ENCODE results near the gene CPNE7.

The CPNE7 gene

DNA sequence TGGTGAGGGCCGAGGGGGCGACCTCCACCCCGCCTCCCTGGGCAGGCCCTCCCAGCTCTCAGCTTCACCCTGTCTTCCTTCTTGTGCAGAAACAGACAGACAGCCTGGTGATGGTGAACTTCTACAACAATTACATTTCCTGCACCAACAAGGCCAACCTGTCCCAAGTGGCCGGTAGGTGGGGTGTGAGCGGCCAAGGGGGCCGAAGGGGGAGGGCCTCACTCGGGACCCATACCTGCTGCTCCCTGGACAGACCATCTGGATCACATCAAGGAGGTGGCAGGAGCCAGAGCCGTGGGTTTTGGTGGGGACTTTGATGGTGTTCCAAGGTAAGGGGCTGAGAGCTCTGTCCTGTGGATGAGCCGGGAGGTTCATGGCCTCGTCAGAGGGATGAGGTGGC, 61.8 kb downstream of the CPNE7 start:
- no peak for DNase-seq (ENCODE audit: low spot score)
- no peak for TF ChIP-seq CTCF (IDR thresholded peaks at IDR 0.05; ENCODE audit: extremely low read depth, missing control alignments)

GRCh38 chr16:89638455-89638854, 62.9 kb downstream of the CPNE7 start:
- TF ChIP-seq CTCF (IDR thresholded peaks at IDR 0.05; ENCODE audit: extremely low read depth, missing control alignments), result no peak
- no peak for DNase-seq (ENCODE audit: low spot score)

DNA sequence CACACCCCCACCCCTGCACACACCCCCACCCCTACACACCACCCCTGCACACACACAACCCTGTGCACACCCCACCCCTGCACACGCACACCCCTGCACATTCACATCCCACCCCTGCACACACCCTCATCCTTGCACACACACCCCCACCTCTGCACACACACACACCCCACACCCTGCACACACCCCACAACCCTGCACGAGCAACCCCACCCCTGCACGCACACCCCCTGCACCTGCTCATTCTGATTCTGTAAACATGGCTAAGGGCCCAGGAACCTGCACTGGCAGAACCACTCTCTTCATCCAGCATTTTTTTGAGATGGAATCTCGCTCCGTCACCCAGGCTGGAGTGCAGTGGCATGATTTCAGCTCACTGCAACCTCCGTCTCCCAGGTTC, 63.8 kb downstream of the CPNE7 start:
- no peak for TF ChIP-seq CTCF (IDR thresholded peaks at IDR 0.05; ENCODE audit: extremely low read depth, missing control alignments)
- DNase-seq (ENCODE audit: low spot score), result no peak

DNA sequence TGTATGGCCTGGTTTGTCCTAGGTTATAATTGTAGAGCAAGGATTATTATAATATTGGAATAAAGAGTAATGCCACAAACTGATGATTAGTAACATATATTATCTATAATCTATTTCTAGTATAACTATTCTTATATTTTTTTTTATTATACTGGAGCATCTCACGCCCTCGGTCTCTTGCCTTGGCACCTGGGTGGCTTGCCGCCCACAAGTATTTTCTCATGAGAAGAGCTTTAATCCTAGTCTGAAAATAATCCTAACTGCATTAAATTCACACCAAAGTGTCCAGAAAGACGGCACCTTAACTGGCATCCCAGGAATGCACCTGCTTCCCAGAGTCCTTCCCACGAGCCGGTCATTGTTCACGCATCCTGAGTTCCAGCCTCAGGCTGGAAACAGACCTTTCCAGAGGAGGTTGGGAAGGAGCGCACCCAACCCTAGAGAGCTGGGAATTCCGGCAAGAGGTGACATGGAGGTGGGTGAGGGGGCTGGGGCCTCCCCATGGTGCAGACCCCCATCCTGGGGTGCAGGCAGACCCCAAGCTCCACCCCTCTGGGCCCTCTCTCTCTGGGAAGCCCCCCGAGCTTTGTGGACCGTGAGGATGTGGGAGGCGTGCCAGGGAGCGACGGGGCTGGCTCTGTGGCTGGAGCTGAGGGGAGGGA, 66.0 kb downstream of the CPNE7 start:
- TF ChIP-seq CTCF (IDR thresholded peaks at IDR 0.05; ENCODE audit: extremely low read depth, missing control alignments), result no peak
- DNase-seq (ENCODE audit: low spot score), result no peak

GRCh38 chr16:89642574-89642973, 67.0 kb downstream of the CPNE7 start:
- no peak for DNase-seq (ENCODE audit: low spot score)
- no peak for TF ChIP-seq CTCF (IDR thresholded peaks at IDR 0.05; ENCODE audit: extremely low read depth, missing control alignments)

DNA sequence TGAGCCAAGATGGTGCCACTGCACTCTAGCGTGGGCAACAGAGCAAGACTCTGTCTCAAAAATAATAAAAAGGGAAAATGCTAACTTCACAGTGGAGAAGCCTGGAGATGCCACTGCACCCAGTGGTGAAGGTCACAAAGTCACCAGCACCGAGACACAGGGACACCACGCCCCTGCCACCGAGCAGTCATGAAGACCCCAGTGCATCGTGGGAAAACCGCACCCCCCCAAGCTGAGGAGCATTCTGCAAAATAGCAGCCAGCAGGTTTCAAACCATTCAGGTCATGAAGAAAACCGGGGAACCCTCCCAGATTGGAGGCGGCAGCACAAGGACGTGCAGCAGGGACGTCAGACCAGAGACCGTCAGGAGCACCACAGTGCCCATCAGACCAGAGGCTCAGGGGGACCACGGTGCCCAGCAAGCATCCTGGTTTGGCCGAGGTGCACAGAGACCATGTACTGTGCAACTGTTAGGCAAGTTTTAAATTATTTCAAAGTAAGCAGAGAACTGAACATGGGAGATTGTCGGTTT, 68.3 kb downstream of the CPNE7 start:
- no peak for TF ChIP-seq CTCF (IDR thresholded peaks at IDR 0.05; ENCODE audit: extremely low read depth, missing control alignments)
- DNase-seq (ENCODE audit: low spot score), result no peak

GRCh38 chr16:89645122-89645521, 69.6 kb downstream of the CPNE7 start:
- DNase-seq (ENCODE audit: low spot score), result no peak
- no peak for TF ChIP-seq CTCF (IDR thresholded peaks at IDR 0.05; ENCODE audit: extremely low read depth, missing control alignments)
